ENCODE data around the gene CDK5. TPM values are rescaled to one million over a fixed set of nuclear protein-coding genes. Genes with fewer than 3 reads are reported as not detected.
A peak's percentile ranks its signal among the peaks of the same experiment; 100 is the strongest.

CDK5 gene
- total and polyA plus RNA-seq, 9 donors = 2.7 to 9.4 (median 4.1) TPM

DNA sequence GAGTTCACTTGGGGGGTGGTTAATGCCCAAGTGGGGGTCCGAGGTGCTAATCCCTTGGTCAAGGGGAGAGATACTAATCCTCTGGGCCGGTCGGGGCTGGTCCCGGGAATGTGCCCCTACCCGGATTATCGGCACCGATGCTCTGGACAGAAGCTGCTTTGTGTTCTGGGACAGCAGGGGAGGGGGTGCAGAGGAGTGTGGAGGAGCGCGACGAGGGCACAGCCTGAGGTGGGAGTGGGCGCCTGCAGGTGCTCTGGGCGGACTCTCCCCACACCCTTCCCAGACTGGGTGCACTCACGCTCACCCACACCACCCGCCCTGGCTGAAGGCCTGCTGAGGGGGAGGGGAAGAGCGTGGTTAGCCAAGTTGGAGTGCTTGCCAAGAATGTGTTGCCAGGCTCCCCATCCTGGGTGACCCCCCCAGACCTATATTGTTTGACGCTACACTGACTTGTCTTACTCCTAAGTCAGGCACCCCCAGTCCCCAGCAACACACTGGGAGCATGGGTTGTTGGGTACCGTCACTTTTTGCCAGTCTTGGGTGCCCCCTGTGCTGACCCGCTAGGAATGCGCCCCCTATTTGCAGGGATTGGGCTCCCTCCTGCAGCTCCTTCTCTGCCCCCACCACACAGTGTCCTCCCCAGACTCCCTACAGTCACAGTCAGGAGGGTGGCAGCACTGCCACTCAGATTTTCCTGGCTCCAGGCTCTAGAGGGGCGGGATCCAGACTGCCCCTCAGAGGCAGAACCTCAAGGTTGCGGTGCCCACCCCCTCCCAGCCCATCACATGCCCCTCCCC, 2.9 kb upstream of the CDK5 start:
- H3K9me3 ChIP-seq = no peaks in the 10 kb centered on the region
- no peaks in the 10 kb centered on the region for H3K27me3 ChIP-seq
- TF ChIP-seq EP300 (IDR thresholded peaks at IDR 0.05) (no peak), CTCF (IDR thresholded peaks at IDR 0.05) (no peak), POLR2A (IDR thresholded peaks at IDR 0.05) (no peak)
- peaks cover 25% of the 10 kb centered on the region for H3K4me1 ChIP-seq (ENCODE audit: insufficient read depth)
- H3K27ac ChIP-seq = peak overlapping the region in 1 of 2 donors; percentile 97
- peak overlapping the region; percentile 81 for H3K4me3 ChIP-seq
- intact Hi-C loops (cut with DNase I) = loop anchor here in 1 of 4 donors (2.0 kb wide), 1 partner anchor 22 kb away; the partner anchor contains the start of gene TMUB1
- peak; percentile 45 to 74 (median 66) for DNase-seq
- no peaks in the 10 kb centered on the region for H3K36me3 ChIP-seq
- WGBS, 3 donors = 6 to 9% (median 9%) methylated on average over 19 to 21 of the region's 21 CpGs

GRCh38 chr7:151060113-151060415, 2.4 kb upstream of the CDK5 start:
- WGBS, 3 donors = 0 to 1% (median 1%) methylated on average over 14 to 17 of the region's 17 CpGs
- Histone ChIP-seq H3K27me3 (no peaks in the 10 kb centered on the region), H3K4me3 (peak overlapping the region; percentile 81), H3K4me1 (ENCODE audit: insufficient read depth) (peaks cover 25% of the 10 kb centered on the region), H3K9me3 (no peaks in the 10 kb centered on the region), H3K36me3 (no peaks in the 10 kb centered on the region), H3K27ac (peak overlapping the region; percentile 88 to 97)
- DNase-seq = no peak
- intact Hi-C loops (cut with DNase I) = loop anchor here in 1 of 4 donors (2.0 kb wide), 1 partner anchor 23 kb away; the partner anchor contains the start of gene TMUB1
- TF ChIP-seq CTCF (IDR thresholded peaks at IDR 0.05) (no peak), EP300 (IDR thresholded peaks at IDR 0.05) (no peak), POLR2A (IDR thresholded peaks at IDR 0.05) (no peak)

DNA sequence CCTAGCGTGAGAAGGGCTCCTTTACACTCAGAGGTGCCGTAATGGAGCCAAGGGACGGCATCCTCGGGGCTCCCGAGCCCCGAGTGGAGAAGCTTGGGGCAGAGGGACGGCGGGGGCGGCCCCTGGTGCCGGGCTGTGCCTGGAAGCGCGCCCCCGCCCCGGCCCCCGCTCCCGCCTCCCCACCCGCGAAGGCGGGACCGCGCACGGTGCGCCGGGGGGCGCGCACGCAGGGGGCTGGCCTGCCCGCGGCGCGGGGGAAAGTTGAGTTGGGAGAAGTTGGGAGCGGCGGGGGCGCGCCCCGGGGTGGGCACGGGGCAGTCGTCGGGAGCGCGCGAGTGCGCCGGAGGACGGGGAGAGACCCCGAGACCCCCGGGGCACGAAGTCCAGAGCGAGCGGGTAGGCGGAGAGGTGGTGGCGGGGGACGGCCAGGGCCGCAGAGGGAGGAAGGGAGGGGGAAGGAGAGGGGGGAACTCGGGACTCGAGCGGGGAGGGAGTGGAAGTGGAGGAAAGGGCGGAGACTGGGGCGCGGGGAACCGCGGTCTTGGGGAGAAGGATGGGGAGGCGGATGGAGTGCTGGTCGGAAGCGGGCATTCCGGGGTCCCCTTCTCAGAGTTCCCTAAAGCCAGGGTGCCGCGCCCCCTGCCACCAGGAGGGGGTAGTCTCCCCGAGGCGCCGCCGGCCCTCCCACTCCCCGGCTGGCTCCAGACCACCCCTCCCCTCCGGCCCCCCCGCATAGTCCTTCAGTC, 1.8 kb upstream of the CDK5 start, which contains the start of gene SLC4A2:
TSS of gene SLC4A2 (plus strand) at position 223 of the 746 bp plus-strand sequence. CDS start 2,399 bp downstream, outside the sequence.
- Histone ChIP-seq H3K4me1 (ENCODE audit: insufficient read depth) (peaks cover 25% of the 10 kb centered on the region), H3K27me3 (no peaks in the 10 kb centered on the region), H3K36me3 (no peaks in the 10 kb centered on the region), H3K4me3 (peak within 1 kb of the TSS; percentile 81), H3K27ac (peak within 1 kb of the TSS; percentile 88 to 97), H3K9me3 (no peaks in the 10 kb centered on the region)
- TF ChIP-seq EP300 (IDR thresholded peaks at IDR 0.05) (no peak), POLR2A (IDR thresholded peaks at IDR 0.05) (peak; percentile 37), CTCF (IDR thresholded peaks at IDR 0.05) (peak in 2 of 3 donors; percentile 26 to 37)
- WGBS, 3 donors = 0 to 1% (median 1%) methylated on average over 45 to 75 of the region's 75 CpGs
- intact Hi-C loops (cut with DNase I) = loop anchor here in 1 of 4 donors (2.0 kb wide), 1 partner anchor 23 kb away; the partner anchor contains the start of gene TMUB1
- peak; percentile 82 to 91 (median 87) for DNase-seq

GRCh38 chr7:151058781-151059366, 1.2 kb upstream of the CDK5 start:
- Histone ChIP-seq H3K9me3 (no peaks in the 10 kb centered on the region), H3K27ac (peak overlapping the region; percentile 88 to 97), H3K4me3 (peak overlapping the region; percentile 81), H3K4me1 (ENCODE audit: insufficient read depth) (peaks cover 25% of the 10 kb centered on the region), H3K27me3 (no peaks in the 10 kb centered on the region), H3K36me3 (no peaks in the 10 kb centered on the region)
- intact Hi-C loops (cut with DNase I) = no loop called here
- TF ChIP-seq POLR2A (IDR thresholded peaks at IDR 0.05) = no peak
- TF ChIP-seq CTCF (IDR thresholded peaks at IDR 0.05) = no peak
- no peak for TF ChIP-seq EP300 (IDR thresholded peaks at IDR 0.05)
- 3 to 6% (median 4%) methylated on average over 18 of the region's 18 CpGs for WGBS, 3 donors
- no peak for DNase-seq

All from ovary (tissue), 9 donors.